ENCODE data around the gene FILIP1.

DNA sequence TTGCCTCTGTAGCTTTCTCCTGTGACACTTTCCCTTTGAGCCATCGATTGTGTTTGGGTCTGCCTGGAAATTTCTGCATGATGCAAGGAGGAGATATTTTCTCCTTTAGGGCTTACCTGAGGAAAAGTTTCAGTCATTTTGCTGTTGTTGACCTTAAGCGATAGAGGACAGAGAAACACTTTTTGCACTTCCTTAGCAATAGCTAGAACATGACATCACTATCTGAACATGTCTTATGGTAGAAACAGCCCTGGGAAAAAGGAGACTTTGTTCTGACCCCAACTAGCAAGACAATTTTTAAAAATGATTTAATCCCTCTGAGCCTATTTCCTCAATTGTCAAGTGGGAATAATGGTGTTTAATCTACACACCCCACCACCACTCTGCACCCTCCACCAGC is 9.7 kb upstream of the FILIP1 start:
- no peak for TF ChIP-seq CTCF (IDR thresholded peaks at IDR 0.05; ENCODE audit: insufficient read depth, low read depth, low read length)
- TF ChIP-seq EZH2 (IDR thresholded peaks at IDR 0.05; ENCODE audit: insufficient read depth, low read length): no peak
